Osteoblast (primary cell): ENCODE results near the gene PKIG. TPM values are rescaled to one million over a fixed set of nuclear protein-coding genes. Genes with fewer than 3 reads are reported as not detected.
A peak's percentile ranks its signal among the peaks of the same experiment; 100 is the strongest.

ENCODE experiments used
- DNase-seq: peaks from one replicate; pipeline ENCODE4 v3.0.0; 2011; ENCODE audit warnings: low spot score, mixed read lengths; ENCODE audit not compliant: insufficient read length; ENCODE audit errors: missing footprints
- H2AFZ ChIP-seq: 2 replicates; pipeline ENCODE4 v1.6.0; 2011; ENCODE audit warnings: mild to moderate bottlenecking, low read length
- H3K27ac ChIP-seq: 2 replicates; pipeline ENCODE4 v1.5.1; 2011; ENCODE audit warnings: mild to moderate bottlenecking, low read depth, low read length, moderate library complexity
- H3K27me3 ChIP-seq: 2 replicates; pipeline ENCODE4 v1.6.0; 2012; ENCODE audit warnings: mild to moderate bottlenecking, control low read depth, inconsistent platforms, low read length, moderate library complexity; ENCODE audit not compliant: insufficient read depth
- H3K36me3 ChIP-seq: 2 replicates; pipeline ENCODE4 v1.5.1; 2011; ENCODE audit warnings: mild to moderate bottlenecking, low read length, control low read depth, moderate library complexity; ENCODE audit not compliant: insufficient read depth
- H3K4me1 ChIP-seq: 2 replicates; pipeline ENCODE4 v1.5.1; 2011; ENCODE audit warnings: mild to moderate bottlenecking, low read length, control low read depth, moderate library complexity; ENCODE audit not compliant: insufficient read depth
- H3K4me2 ChIP-seq: 2 replicates; pipeline ENCODE4 v1.6.0; 2011; ENCODE audit warnings: mild to moderate bottlenecking, low read length; ENCODE audit not compliant: insufficient read depth
- H3K4me3 ChIP-seq: fragments of 200-600 bp; sonication (generic); 3 replicates; pipeline ENCODE4 v1.5.1; 2012; ENCODE audit warnings: mild to moderate bottlenecking, low read length, inconsistent platforms; ENCODE audit not compliant: insufficient read depth
- H3K79me2 ChIP-seq: 2 replicates; pipeline ENCODE4 v1.6.0; 2012; ENCODE audit warnings: mild to moderate bottlenecking, low read length, control low read depth, inconsistent platforms; ENCODE audit not compliant: insufficient read depth
- H3K9me3 ChIP-seq: 2 replicates; pipeline ENCODE4 v1.5.1; 2011; ENCODE audit warnings: low read depth, low read length, control low read depth
- H4K20me1 ChIP-seq: 2 replicates; pipeline ENCODE4 v1.6.0; 2012; ENCODE audit warnings: mild to moderate bottlenecking, low read length, control low read depth; ENCODE audit not compliant: insufficient read depth
- total RNA-seq: library from RNA; depleted of rRNA; stranded (reverse); fragments of >200 nt; gene quantifications from 2 replicates; pipeline ENCODE4 v1.2.3, GENCODE V29; 2012
- TF ChIP-seq, protein P1 (sequence below): IDR thresholded peaks from 2 replicates; pipeline ENCODE4 v1.5.1; 2011; ENCODE audit warnings: mild to moderate bottlenecking, low read depth, low read length, moderate library complexity; ENCODE audit errors: extremely low read depth

PKIG gene
- total RNA-seq, 1 donor = 107 TPM

- no peaks in the 10 kb centered on the region for H3K27me3 ChIP-seq
- H3K4me3 ChIP-seq = no peak overlapping the region
- no peak overlapping the region for H2AFZ ChIP-seq
- TF ChIP-seq, protein P1, sequence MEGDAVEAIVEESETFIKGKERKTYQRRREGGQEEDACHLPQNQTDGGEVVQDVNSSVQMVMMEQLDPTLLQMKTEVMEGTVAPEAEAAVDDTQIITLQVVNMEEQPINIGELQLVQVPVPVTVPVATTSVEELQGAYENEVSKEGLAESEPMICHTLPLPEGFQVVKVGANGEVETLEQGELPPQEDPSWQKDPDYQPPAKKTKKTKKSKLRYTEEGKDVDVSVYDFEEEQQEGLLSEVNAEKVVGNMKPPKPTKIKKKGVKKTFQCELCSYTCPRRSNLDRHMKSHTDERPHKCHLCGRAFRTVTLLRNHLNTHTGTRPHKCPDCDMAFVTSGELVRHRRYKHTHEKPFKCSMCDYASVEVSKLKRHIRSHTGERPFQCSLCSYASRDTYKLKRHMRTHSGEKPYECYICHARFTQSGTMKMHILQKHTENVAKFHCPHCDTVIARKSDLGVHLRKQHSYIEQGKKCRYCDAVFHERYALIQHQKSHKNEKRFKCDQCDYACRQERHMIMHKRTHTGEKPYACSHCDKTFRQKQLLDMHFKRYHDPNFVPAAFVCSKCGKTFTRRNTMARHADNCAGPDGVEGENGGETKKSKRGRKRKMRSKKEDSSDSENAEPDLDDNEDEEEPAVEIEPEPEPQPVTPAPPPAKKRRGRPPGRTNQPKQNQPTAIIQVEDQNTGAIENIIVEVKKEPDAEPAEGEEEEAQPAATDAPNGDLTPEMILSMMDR = no peak
- no peaks in the 10 kb centered on the region for H3K9me3 ChIP-seq
- no peak for DNase-seq
- H3K4me1 ChIP-seq = peaks cover 9% of the 10 kb centered on the region
- no peak overlapping the region for H3K4me2 ChIP-seq
- peaks cover 6% of the 10 kb centered on the region for H4K20me1 ChIP-seq
- H3K27ac ChIP-seq = no peak overlapping the region
- H3K79me2 ChIP-seq = peaks cover 11% of the 10 kb centered on the region
- peaks cover 40% of the 10 kb centered on the region for H3K36me3 ChIP-seq
Observed at GRCh38 chr20:44613575-44613974, 31.2 kb downstream of the PKIG start.

DNA sequence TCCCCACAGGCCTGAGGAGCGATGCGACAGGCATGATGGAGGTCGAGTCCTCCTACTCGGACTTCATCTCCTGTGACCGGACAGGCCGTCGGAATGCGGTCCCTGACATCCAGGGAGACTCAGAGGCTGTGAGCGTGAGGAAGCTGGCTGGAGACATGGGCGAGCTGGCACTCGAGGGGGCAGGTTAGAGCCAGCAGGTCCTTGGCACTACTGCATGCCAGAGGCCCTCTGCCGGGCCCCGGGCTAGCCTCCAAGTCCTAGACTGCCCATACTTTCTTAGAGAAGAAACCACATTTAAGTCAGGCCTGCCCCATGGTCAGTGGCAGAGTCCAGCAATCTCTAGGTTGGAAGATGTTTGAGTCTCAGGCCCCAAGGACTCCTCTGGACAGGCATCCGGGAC is 32.1 kb downstream of the PKIG start:
- no peaks in the 10 kb centered on the region for H3K9me3 ChIP-seq
- peaks cover 4% of the 10 kb centered on the region for H3K4me1 ChIP-seq
- peaks cover 6% of the 10 kb centered on the region for H4K20me1 ChIP-seq
- no peak overlapping the region for H3K27ac ChIP-seq
- DNase-seq = peak; percentile 67
- H3K4me3 ChIP-seq = no peak overlapping the region
- no peak overlapping the region for H3K4me2 ChIP-seq
- peaks cover 10% of the 10 kb centered on the region for H3K79me2 ChIP-seq
- no peaks in the 10 kb centered on the region for H3K27me3 ChIP-seq
- H3K36me3 ChIP-seq = peaks cover 49% of the 10 kb centered on the region
- no peak overlapping the region for H2AFZ ChIP-seq
- TF ChIP-seq, protein P1 = no peak

- H3K36me3 ChIP-seq = peaks cover 57% of the 10 kb centered on the region
- no peaks in the 10 kb centered on the region for H3K9me3 ChIP-seq
- DNase-seq = peak; percentile 79
- H3K4me2 ChIP-seq = no peak overlapping the region
- H3K27me3 ChIP-seq = no peaks in the 10 kb centered on the region
- TF ChIP-seq, protein P1 = no peak
- H3K27ac ChIP-seq = no peak overlapping the region
- H4K20me1 ChIP-seq = peaks cover 6% of the 10 kb centered on the region
- H3K4me1 ChIP-seq = no peaks in the 10 kb centered on the region
- peaks cover 7% of the 10 kb centered on the region for H3K79me2 ChIP-seq
- no peak overlapping the region for H2AFZ ChIP-seq
- no peak overlapping the region for H3K4me3 ChIP-seq
Observed at GRCh38 chr20:44615169-44615791, 32.9 kb downstream of the PKIG start.

DNA sequence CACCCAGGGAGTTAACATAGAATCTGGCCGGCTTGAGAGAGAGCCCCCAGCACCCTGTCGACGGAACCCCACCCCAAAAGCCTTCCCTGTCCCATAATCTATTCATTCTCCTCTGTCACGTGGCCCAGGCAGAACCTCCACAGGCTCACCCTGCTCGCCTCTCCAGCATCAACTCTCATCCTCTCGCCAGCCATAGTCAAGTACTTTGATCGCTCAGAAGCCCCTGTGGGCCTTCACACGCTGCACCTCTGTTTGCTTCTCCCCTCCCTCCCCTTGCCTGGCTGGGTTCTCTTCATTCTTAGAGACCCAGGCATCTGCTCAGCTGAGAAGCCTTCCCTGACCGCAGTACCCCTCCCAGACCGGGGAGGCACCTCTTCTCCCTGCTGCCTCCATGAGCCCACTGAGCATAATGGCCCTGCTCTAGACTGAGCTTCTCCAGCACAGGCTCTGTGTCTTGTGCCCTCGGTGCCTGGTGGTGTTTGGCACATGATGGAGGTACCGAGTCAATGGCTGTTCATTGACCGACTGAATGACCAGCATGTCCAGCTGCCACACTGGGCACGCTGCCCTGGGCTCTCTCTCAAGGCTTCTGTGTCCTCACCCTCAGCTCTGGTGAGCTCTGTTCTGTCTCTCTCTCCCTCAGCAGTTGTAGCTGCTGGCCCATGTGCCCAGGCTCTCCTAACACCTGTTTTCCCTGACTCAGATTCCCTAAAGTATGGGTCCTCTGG is 33.7 kb downstream of the PKIG start:
- peaks cover 57% of the 10 kb centered on the region for H3K36me3 ChIP-seq
- no peaks in the 10 kb centered on the region for H3K9me3 ChIP-seq
- H3K4me3 ChIP-seq = no peak overlapping the region
- H3K4me1 ChIP-seq = no peaks in the 10 kb centered on the region
- TF ChIP-seq, protein P1 = no peak
- H4K20me1 ChIP-seq = peaks cover 6% of the 10 kb centered on the region
- no peak overlapping the region for H3K4me2 ChIP-seq
- H3K27ac ChIP-seq = no peak overlapping the region
- no peaks in the 10 kb centered on the region for H3K27me3 ChIP-seq
- peak; percentile 61 for DNase-seq
- H2AFZ ChIP-seq = no peak overlapping the region
- H3K79me2 ChIP-seq = peaks cover 7% of the 10 kb centered on the region
